NCI-H1436 (cell line): ENCODE data around the gene CMIP.
"Not testable (repeated sequence)": the region's sequence is repeated elsewhere in the genome, so short reads cannot be mapped to it uniquely, and the experiment has no call there.

Source experiments
- DNase-seq: peaks from one replicate; lab custom pipeline; 2025; lab: John Stamatoyannopoulos, UW

Gene CMIP

GRCh38 chr16:81568749-81569087 lies 124.1 kb downstream of the CMIP start:
- no peak for DNase-seq

- no peak for DNase-seq
Measured at GRCh38 chr16:81569361-81570034, 124.9 kb downstream of the CMIP start.

DNA sequence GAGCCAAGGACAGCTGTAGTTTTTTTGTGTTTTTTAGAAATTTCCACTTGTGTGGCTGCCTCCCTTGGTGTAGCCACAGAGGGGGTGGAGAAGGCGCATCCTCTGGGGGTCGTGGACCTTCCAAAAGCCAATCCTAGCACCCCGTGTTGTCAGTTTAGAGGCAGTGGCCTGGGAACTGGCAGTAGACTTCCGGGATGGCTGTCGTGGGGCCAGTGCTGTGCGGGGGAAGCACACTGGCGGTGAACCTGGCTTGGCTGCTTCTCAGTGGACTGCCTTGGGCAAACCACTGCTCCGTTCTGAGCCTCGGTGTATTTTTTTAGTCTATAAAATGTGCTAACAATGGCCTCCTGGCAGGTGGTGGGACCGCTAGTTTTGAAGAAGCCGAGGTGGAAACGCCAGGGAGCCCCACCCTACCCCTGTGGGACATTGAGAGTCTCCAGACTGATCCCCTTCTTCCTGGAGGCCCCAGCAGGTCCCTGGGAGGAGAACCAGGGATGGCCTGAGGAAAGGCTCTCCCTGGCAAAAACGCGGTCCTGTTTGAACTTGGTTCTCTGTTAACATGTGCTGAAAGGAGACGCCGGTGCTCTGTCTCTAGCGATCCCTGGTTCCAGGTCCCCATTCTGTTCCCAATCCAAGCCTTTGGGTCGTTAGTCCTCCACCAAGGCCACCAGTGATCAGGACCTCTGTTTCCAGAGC lies 125.7 kb downstream of the CMIP start:
- no peak for DNase-seq

DNA sequence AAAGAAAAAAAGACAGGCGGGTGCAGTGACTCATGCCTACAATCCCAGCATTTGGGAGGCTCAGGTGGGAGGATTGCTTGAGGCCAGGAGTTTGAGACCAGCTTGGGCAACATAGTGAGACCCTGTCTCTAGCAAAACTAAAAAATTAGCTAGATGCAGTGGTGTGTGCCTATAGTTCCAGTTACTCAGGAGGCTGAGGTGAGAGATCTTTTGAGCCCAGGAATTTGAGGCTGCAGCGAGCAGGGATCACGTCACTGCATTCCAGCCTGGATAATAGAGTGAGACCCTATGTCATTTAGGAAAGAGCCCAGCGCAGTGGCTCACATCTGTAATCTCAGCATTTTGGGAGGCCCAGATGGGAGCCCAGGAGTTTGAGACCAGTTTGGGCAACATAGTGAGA lies 126.6 kb downstream of the CMIP start:
- DNase-seq = no peak

GRCh38 chr16:81571592-81572385 lies 127.2 kb downstream of the CMIP start:
- no peak for DNase-seq

DNA sequence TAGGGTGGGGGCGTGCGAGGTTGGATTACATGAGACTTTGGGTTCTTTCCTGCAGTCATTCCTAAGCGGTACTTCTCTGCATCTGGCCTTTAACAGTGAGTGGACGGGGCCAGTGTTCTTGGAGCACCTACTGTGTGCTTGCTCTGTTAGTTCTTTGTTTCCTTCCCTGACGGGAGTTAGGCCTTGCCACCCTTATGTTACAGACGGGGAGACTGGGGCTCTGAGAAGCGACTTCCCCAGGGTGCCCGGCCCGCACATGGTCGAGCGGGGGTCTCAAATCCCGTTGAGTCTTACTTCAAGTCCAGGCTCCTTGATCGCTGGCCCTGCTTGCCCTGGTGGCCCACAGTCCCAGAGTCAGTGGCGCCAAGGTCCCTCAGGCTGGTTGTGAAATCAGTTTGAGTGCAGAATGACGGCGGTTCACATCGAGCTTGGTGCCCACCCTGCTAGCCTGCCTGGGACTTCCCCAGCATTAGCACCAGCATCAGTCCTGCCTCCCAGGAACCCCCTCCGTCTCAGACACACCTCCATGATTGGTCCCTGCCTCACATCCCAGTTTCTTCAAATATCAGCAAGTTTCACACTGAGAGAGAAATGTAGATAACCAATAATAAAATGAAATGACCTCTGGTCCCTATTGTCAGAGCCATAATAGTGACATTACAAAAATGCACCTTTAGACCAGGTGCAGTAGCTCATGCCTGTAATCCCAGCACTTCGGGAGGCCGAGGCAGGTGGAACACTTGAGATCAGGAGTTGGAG lies 128.0 kb downstream of the CMIP start:
- DNase-seq = no peak

GRCh38 chr16:81573533-81574020 lies 129.0 kb downstream of the CMIP start:
- DNase-seq = no peak

- DNase-seq = no peak
Measured at GRCh38 chr16:81574168-81574567, 129.6 kb downstream of the CMIP start.

- DNase-seq = no peak
Measured at GRCh38 chr16:81575307-81575706, 130.7 kb downstream of the CMIP start.

DNA sequence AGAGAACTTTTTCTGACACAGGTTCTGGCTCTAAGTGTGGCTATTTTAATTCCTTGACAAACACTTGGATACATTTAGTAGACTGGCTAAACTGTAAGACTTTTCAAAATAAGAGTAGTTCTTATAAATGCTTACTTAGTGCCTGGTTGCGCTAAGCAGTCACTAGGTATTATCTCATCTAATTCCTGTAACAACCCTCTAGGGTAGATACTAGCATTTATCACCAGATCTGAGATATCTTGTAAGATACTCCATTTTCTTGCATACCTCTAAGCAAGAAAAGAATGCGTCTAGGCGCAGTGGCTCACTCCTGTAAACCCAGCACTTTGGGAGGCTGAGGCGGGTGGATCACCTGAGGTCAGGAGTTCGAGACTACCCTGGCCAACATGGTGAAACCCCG lies 131.2 kb downstream of the CMIP start:
- DNase-seq = no peak

GRCh38 chr16:81576696-81577095 lies 132.1 kb downstream of the CMIP start:
- DNase-seq = no peak

DNA sequence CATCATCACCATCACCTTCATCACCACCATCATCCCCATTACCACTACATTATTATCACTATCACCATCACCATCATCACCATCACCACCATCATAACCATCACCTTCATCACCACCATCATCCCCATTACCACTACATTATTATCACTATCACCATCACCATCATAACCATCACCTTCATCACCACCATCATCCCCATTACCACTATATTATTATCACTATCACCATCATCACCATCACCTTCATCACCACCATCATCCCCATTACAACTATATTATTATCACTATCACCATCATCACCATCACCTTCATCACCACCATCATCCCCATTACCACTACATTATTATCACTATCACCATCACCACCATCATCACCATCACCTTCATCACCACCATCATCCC lies 132.7 kb downstream of the CMIP start:
- not testable (repeated sequence) for DNase-seq

DNA sequence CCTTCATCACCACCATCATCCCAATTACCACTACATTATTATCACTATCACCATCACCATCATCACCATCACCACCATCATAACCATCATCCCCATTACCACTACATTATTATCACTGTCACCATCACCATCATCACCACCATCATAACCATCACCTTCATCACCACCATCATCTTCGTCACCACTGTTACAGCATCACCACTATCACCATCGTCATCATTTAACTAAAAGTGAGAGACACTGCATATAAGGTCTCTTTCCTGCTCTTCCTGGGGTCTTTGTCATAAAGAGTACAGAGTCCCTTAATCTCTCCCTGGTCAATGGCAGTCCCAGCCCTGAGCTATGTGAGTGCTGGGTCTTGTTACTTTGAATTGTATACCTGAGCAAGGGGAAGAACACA lies 133.5 kb downstream of the CMIP start:
- DNase-seq = no peak

GRCh38 chr16:81578636-81579413 lies 134.2 kb downstream of the CMIP start:
- DNase-seq = no peak

GRCh38 chr16:81581107-81581506 lies 136.5 kb downstream of the CMIP start:
- no peak for DNase-seq

GRCh38 chr16:81582655-81583441 lies 138.2 kb downstream of the CMIP start:
- no peak for DNase-seq

DNA sequence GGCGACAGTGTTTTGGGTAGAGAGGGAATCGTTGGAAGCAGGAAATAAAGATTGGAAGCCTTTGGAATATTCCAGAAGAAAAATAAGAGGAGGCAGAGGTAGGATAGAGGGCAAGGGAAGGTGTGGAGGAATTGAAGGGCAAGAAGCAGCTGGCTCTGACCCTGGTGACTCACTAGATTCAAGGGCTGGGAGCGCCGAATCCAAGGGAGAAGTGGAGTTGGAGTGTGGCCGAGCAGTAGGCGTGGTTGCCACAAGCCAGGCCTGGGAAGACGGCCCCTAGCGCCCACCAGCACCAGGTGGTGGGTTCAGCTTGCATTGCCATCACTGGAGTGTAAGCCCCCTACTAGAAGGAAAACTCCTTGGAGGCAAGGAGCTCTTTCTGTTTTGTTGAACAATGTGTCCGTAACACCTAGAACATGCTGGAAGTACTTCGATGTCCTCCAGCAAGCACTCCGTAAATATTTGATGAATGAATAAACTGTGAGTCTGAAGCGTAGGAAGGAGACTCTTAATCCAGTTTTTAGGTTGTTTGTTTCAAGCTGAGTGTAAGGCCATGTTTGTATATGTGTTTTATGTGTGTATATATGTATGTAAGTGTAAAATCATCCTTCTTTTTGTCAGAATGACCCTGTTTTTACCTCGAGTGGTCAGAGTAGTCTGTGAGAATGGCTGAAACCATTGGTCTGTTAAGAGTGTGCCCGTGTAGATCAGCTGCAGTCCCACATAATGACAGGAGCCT lies 139.5 kb downstream of the CMIP start:
- DNase-seq = no peak

GRCh38 chr16:81585785-81586184 lies 141.2 kb downstream of the CMIP start:
- no peak for DNase-seq

GRCh38 chr16:81586417-81586816 lies 141.8 kb downstream of the CMIP start:
- no peak for DNase-seq
